Umbilical cord (tissue), 2 donors: ENCODE data around the gene IL17F. TPM values are rescaled to one million over a fixed set of nuclear protein-coding genes. Genes with fewer than 3 reads are reported as not detected.
A peak's percentile ranks its signal among the peaks of the same experiment; 100 is the strongest.

Experiments used
- DNase-seq: peaks from one replicate; pipeline ENCODE4 v3.0.0-alpha.2; 2015; ENCODE audit warnings: low spot score
- total RNA-seq: library from RNA; depleted of rRNA; stranded (reverse); fragments of >200 nt; gene quantifications from one replicate; pipeline ENCODE4 v1.2.3, GENCODE V29; 2014; ENCODE audit warnings: low replicate concordance; ENCODE audit not compliant: insufficient read depth

Gene IL17F
- not detected for total RNA-seq

DNA sequence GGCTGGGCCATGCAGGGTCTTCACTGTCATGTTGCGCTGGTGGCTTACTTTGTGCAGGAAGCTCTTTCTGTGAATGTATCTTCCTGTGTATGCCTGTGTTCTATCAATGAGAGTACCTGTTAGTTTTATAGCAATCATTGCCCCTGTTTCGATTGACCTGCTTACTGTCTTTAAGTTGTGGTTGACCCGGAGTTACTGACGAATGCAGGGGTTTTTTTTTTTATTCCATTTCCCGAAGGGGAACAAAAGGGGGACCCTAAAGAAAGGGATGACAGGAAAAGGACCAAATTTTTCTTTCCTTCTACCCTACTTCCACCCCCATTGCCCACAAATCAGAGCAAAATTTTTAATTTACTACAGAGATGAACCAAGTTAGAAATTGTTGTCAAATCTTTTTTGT, at the start of gene IL17F:
Gene IL17F, minus strand, starts transcription at position 101 of the 400 bp plus-strand sequence. Its CDS starts 71 bp downstream, at position 30.
- no peak for DNase-seq

DNA sequence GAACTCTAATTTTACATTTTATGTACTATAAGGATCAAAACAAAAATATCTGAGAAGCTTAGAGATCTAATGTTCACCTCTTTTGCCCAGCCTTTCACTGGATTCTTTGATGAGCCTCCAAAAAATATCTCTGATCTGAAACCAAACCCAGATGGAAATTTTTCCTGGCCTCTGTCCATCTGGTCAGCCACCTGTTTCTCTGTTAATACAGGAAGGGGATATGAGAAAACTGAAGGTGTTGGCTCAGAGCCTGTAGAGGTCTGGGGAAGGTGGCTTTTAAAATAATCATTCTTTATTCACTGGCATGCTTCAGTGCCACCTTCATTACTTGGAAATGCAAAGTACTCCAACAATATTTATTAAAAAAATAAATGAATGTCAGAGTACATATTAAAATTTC, 48.8 kb upstream of the IL17F start:
- no peak for DNase-seq

DNA sequence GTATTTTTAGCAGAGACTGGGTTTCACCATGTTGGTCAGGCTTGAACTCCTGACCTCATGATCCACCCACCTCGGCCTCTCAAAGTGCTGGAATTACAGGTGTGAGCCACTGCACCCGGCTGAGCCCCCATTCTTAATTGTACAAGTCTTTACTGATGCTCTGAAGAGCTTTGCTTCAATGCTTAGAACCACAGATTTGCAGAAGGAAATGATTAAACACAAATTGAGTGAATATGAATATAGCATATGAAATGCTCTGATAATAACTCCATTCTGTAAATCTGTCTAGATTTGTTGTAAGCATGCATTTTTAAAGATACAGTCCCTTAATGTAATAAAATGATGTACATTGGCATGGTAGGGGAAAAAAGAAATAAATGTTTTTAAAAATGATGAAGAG, 44.5 kb upstream of the IL17F start:
- DNase-seq = no peak

DNA sequence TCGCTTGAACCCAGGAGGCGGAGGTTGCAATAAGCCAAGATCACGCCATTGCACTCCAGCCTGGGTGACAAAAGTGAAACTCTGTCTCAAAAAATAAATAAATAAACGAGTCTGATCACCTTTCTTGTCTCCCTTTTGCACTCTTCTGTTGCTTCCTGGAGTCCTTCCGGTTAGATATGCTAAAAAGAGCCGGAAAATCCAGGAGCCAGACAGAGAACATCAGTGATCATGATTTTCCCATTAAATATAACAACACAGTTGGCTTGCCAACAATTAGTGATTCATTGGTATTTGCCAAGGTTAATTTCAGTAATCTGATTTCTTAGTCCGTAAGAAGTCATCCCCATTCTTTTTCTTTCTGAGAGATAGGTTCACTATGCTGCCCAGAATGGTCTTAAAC, 43.9 kb upstream of the IL17F start:
- no peak for DNase-seq

DNA sequence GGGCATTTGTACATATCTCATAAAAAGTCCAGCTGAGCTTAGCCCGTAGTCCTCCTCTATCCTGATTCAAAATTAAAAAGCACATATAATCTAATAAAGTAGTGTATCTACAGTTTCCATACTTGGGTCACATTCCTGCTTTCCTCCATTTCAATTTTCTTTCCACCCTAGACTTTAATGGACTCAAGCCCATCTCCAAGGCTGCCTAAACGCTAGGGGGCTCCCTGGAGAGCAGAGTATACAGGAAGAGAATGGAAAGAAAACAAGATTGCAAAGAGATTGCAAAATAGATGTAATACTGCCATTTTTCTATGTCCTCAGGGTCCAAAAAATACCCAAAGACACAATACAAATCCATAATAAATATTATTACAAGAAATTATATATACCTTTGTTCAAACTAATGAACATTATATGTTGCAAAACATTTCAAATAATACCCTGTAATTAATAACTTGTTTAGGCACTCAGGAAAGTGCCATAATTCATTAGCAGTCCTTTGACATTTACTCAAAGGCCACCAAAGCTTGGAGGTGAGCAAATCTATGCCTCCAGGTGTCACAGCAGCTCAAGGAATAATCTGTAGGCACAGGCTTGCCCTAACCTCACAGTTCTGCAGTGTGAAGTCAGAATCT, 42.6 kb upstream of the IL17F start:
- peak; percentile 74 for DNase-seq

DNA sequence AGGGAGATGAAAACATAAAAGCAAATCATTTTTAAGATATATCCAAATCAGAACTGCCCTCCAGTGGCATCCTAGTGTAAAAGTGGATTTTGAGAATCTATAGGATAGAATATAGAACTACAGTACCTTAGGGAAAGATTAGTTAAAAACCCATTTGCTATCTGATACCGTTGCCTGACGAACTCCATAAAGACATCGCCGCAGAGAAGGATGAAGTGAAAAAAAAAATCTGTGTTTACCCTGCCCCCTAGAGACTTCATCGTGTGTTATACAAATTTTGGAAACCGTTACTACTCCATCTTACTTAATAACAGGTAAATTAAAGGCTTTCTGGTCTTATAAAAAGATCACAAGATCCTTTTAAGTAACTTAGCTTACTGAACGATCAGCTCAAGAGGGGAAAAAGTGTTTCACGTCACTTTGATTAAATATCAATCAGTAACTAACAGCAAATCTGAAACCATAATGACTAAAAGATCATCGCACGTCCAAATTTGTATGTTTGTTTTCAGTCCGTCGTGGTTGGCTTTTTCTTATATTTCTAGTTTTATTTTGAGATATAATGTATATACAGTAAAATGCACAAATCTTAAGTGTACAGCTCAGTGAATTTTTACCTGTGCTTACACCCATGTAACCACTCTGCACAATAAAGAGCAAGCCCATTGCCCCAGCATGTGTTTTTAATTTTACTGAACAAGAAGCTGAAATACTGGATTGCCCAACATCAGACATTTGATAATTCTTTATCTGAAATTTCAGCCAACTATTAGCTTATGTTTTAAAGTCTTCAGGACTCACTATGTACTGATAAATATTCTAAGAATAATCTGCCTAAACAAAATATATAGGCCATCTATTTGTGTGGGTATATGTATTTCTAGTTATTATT, 41.1 kb upstream of the IL17F start:
- DNase-seq = peak; percentile 56

DNA sequence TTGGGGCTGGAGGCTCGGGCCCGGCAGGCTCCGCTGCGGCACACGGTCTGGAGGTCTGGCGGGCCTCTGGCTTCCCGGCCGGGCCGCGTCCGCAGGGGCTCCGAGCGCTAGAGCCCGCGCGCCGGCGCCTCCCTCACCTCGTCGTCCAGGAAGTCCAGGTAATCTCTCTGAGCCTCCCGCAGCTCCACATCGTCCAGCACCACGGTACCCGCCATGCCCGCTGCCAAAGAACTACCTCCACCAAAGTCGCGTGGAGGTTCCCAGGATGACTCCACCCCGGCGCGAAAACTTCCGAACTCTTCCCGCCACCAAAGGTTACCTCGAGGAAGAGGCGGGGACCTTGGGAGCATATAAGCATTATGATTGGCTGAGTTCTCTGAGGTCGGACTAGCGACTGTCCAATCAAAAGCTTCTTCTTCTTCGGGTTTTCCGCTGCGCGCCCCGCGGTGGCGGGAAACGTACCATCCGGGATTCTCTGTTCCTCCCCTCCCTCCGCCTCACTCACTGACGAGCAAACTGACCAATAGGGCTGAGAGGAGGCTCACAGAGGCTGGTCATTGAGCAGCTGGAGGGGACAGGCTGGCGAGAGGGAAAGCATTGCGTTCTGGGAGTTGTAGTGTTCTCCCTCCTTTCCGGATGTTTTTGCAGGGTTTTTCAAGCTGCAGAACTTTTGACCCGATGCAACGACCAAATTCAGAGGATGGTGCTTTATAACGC, 40.3 kb upstream of the IL17F start, which contains the start of gene MCM3:
Gene MCM3, minus strand, starts transcription at position 283 of the 717 bp plus-strand sequence. Its CDS starts 68 bp downstream, at position 215.
- DNase-seq = peak; percentile 100

DNA sequence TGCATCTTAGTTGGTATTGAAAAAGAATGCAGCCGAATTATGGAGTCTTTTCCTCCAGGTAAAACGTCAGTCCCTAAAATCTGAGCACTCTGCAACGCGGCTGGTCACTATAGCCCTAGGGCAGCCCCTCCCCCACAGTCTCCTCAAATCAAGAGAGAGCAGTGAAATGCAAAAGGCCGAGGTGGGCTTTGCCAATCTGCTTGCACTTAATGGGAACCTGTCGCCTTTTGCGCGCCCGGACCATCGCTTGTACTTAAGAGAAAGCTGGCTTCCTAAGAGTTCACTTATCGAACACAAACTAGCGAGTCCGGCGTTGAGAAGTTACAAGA, 39.8 kb upstream of the IL17F start:
- DNase-seq = peak; percentile 42

DNA sequence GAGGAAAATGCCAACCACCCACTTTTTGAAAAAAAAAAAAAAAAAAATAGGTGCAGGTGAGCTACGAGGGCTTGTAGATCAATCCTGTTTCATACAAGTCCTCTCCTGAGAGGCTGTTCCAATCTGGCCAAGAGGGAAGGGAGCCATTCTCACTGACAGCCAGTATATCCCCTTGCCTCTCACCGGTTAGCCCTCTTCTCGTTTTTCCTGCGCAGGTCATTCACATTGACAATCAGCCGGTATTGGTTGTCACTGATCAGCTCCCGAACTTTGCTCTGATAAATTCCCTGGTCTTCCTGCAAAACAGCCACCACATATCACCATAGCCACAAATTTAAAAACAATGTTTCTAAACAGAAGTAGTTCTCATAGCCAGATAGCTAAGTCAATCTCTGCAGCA, 38.8 kb upstream of the IL17F start:
- no peak for DNase-seq

DNA sequence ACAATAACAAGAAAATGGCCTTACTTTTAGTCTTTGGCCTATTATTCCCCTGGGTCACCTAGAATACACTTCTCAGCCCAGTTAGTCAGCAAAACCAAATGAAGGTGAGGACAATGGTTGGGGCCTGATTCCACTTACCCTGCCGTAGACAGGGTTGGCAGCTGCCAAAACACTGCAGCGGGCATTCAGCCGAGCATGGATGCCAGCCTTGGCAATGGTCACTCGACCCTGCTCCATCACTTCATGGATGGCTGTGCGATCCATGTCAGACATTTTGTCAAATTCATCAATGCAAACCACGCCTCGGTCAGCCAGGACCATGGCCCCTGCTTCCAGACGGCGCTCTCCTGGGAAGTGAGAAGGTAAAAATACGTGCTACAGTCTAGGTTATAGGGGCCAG, 31.8 kb upstream of the IL17F start:
- no peak for DNase-seq

DNA sequence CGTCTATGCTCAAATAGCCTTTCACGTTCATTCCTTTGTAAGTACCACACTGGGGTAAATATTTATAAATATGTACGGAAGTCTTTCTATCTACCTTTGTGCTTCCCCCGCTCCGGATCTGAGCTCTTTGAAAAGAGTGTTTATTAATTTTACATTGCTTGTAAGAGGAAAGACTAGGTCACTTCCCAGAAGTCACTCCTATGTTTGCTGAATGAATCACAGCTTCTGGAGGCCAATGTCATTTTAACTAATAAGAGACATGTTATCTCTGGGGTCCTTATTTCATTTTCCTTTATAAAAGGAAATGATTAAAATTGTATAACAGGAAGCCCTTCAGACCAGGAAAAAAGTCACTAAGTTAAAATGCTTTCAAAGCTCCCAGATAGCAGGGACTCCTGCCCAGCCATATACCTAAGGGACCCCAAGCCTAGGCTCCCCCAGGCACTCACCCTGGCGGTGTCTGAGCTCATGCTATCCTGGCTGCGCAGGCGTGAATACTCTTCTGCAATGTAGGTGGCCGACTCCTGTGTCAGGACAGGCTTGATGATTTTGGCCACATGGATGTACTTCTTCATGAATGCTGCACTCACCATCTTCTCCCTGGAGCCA, 27.7 kb upstream of the IL17F start:
- DNase-seq = no peak

DNA sequence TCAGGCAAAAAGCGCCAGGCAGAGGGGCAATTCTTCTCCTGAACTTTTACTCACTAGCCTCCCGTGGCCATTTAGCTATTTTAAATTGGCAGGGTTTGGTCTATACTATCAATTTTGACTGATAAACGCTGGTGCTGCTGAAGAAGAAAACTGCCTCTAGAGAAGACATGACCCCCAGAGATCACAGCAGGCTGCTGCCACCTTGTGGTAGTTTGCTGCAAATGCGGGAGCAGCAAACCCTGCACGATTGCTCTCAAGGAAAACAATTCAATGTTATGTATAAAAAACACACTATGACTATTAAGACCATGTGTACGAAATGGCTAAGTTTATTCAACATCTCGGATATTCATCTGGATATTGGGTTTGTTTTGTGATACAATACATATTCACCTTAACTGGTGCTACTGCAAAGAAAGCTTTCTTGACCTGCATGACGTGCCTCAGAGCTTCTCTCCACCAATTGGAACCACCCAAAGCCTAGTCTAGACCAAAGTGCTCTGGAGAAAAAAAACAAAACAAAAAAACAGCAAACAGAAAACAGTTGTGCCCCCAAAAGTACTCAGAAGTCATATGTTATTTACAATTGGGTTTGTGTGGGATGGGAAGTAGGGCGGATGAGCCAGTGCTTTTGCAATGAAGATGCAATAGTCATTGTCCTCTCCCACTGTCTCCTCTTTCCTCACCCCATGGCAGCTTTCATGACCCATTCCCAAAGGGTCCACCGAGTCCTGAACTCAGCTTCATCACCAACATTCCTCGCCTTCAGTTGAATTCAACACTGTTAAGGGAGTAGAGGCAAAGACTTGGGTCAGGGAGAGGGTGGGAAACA, 19.6 kb upstream of the IL17F start:
- DNase-seq = peak; percentile 68

DNA sequence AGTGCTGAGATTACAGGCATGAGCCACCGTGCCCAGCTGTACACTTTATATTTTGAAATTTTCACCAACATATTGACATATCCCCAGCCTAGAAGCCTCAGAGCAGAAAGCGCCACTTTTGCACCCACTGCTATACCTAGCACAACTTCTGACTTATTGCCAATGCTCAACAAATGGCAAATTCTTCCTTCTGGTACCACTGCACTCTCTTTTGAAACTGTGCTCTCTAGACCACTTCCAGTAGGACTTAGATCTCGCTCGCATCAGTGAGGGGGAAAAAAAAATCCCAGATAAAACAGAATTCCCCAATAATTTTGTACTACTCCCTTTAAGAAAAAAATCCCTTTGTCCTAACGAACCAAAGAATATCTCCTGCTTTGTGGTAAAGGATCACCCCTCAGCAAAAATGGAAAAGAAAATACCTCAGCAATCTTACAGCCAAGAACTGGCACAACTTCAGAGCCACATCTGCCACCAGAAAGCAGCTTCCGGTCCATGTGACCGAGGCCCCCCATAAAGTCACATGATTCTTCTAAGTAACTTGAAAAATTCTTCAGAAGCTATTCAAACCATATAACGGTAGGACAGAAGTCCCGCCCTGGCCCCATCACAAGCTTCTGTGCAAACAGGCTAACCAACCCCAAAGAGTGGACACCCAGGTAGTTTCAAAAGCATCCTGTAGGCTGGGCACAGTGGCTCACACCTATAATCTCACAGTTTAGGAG, 18.5 kb upstream of the IL17F start:
- DNase-seq = no peak

DNA sequence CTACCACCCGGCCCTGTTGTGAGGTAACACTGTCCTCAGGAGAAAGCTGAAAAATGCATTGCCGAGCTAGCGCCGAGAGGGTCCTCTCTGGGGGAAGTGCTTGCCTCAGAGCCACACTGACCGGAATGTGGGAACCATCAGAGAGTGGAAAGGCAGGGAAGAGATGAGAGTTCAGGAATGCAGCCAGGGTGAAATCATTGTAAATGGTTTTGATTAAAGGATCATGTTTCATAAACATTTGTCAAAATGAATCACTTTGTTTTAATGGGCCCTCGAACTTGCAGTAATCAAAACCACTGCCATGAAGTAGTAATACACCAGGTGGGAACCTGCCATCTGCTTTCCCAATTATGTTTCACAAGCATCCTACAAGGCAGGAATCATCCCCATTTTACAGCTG, 16.9 kb upstream of the IL17F start:
- no peak for DNase-seq

DNA sequence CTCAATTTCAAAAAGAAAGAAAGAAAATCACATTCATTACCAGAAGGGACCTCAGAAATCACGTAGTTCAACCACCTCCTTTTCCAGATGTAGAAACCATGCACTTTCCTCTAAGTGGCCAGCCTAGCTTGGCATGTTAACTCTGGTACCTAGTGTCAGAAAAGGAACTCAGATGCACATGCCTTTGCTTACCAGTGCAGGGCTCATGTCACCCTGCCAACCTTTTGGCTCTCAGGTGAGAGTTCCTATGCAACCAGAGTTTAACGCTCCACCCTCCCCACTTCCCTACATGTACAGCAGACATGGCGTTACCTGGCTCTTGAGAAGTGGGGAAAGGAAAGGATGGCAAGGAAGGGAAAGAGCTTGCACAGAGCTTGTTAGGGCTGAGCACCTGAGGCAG, 16.3 kb upstream of the IL17F start:
- DNase-seq = no peak

DNA sequence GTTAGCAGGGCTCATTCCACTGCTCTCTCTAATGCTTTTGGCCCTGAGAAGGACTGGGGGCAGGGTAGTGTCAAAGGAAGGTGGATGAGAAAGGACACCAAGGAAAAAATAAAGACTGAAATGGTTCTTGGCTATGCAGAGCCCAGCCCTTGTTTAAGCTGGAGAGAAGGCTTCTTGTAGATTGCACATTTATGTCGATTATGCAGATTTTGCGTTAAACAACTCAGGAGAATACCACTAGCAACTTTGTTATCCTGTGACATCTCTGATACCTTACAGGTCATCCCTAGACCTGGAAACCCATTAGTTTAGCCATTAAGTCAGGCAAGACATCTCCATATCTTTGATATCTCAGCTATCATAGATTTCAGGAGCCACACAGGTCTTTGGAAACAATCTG, 11.1 kb upstream of the IL17F start:
- no peak for DNase-seq

DNA sequence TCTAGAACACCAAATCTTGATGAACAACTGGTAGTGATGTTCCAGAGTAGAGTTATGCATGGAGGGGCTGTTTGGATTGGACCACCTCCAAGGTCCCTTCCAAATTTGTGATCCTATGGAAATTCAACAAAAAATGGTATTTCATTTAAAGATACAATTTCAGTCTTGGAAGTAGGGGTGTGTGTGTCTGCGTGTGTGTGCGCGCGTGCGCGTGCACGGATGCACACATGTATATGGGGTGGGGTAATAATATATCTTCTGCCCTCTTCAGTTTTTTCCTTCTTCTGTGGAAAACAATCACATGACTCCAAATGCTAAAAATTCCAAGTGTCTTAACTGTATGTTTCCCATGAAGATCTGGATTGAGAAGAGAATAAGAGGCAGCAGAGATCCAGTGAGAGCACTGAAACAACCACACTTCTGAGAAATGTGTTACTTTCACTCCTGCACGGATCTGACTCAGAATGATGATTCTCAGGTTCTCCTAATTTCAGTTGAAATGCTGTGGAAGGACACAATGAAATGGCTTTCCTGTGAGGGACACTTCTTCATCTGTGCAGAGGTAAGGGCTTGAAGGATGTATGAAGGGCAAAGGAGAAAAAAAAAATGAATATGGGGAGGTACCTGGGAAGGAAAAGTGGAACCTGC, 10.6 kb upstream of the IL17F start:
- no peak for DNase-seq

DNA sequence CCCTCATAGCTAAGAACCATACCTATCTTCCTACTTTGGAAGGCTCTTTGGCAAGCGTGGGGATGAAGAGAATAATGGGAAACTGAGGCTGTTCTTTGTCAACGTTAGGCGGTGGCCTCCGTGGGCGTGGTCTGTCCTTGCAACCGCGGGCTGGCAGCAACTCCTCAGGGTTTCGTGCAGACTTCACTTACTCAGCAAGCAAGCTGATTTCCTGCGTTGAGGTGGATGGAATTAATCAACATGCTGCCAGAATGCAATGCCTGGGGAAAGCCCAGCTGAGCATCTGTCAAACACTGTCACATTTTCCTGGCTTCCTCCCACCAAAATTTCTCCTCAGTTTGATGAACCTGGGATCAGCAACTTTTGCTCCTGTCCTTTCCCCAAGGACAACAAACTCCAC, 9.2 kb upstream of the IL17F start:
- DNase-seq = no peak

DNA sequence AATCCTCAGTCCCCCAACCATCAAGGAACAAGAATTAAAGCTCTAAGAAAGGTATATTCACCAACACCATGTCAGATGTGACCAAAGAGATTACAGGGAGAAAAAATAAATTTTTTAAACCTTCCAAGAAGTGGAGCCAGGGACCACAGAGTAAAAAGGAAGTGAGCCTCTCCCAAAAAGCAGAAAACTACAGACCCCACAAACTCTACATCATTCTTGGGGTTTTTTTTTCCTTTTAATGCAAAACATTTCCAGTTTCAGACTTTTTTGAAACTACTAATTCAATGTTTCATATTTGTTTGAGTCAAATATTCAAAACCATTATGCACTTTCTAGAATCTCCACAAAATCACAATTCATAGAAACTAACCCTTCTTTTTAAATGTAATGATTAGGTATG, 6.8 kb upstream of the IL17F start:
- DNase-seq = no peak

DNA sequence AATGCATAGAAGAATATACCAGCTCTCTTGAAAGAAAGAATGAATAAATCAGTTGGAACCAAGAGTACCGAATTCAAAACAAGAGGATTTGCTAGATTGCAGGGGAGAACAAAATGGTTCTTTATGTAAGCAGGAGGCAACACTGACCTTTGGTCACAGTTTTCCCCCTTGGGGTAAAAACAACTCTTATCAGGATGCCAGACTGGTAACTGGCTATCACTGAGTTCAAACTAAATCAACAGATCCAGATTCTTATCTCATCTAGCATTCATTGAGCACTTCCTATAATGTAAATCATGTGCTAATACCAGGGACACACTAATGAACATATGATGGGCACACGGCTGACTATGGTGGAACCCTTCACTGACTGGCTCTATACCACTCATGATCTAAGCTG, 4.8 kb upstream of the IL17F start:
- DNase-seq = no peak
